ENCODE results near the gene DUSP23. TPM values are rescaled to one million over a fixed set of nuclear protein-coding genes. Genes with fewer than 3 reads are reported as not detected.
A peak's percentile ranks its signal among the peaks of the same experiment; 100 is the strongest.

Gene DUSP23
- total RNA-seq, 1 donor from 2014 or later, result 24.0 TPM

- Mint-ChIP-seq H3K4me3 (no peak overlapping the region), H3K4me1 (ENCODE audit: unreplicated experiment) (peaks cover 13% of the 10 kb centered on the region), H3K9me3 (no peaks in the 10 kb centered on the region), H3K36me3 (no peaks in the 10 kb centered on the region), H3K27ac (no peak overlapping the region), H3K27me3 (peaks cover 7% of the 10 kb centered on the region)
- no peak for DNase-seq (ENCODE audit: extremely low spot score, unreplicated experiment)
- TF ChIP-seq, protein P1, sequence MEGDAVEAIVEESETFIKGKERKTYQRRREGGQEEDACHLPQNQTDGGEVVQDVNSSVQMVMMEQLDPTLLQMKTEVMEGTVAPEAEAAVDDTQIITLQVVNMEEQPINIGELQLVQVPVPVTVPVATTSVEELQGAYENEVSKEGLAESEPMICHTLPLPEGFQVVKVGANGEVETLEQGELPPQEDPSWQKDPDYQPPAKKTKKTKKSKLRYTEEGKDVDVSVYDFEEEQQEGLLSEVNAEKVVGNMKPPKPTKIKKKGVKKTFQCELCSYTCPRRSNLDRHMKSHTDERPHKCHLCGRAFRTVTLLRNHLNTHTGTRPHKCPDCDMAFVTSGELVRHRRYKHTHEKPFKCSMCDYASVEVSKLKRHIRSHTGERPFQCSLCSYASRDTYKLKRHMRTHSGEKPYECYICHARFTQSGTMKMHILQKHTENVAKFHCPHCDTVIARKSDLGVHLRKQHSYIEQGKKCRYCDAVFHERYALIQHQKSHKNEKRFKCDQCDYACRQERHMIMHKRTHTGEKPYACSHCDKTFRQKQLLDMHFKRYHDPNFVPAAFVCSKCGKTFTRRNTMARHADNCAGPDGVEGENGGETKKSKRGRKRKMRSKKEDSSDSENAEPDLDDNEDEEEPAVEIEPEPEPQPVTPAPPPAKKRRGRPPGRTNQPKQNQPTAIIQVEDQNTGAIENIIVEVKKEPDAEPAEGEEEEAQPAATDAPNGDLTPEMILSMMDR (conservative IDR thresholded peaks at IDR 0.05), result no peak
Measured at GRCh38 chr1:159775716-159776115, 5.0 kb upstream of the DUSP23 start.

DNA sequence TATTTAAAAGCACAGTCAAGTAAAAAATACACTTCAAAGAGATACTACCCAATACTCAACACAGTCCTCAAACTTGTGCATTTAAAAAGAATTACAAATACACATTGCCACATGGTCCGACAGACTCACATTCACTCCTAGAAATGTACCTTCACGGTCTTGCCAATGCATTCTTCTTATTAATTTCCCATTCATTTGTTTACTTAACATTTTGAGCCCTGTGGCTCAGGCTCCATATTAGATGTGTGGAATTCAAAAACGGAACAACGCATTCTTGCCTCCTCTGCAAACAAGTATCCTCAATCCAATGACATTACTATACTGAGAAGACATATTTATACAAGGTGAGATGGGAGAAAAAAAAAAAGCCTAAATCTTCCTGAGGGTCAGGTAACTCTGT is 2.5 kb upstream of the DUSP23 start:
- Mint-ChIP-seq H3K36me3 (no peaks in the 10 kb centered on the region), H3K4me3 (no peak overlapping the region), H3K27ac (no peak overlapping the region), H3K4me1 (ENCODE audit: unreplicated experiment) (peaks cover 19% of the 10 kb centered on the region), H3K9me3 (no peaks in the 10 kb centered on the region), H3K27me3 (peaks cover 7% of the 10 kb centered on the region)
- no peak for DNase-seq (ENCODE audit: extremely low spot score, unreplicated experiment)
- TF ChIP-seq, protein P1 (conservative IDR thresholded peaks at IDR 0.05), result no peak

DNA sequence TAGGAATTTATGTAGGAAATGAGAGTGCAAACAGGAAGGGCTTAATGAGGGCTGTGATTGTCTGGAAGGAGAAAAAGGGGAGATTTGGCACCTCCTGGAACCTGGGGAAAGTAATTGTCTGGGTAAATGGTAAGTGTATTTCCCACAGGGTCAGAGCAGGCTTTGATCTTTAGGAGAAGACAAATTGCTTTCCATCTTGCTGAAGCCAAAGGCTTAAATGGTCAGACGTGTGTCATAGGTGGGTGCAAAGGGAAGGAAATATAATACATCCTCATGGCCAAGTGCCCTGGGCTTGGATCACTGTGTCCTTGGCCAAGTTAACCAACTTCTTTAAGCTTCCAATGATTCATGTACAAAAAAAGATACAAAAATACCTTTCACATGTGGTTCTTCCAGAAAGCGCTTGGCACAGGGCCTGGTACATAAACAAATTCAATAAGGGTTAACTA is 1.3 kb upstream of the DUSP23 start:
- Mint-ChIP-seq H3K4me3 (no peak overlapping the region), H3K27ac (no peak overlapping the region), H3K27me3 (peaks cover 7% of the 10 kb centered on the region), H3K9me3 (no peaks in the 10 kb centered on the region), H3K36me3 (no peaks in the 10 kb centered on the region), H3K4me1 (ENCODE audit: unreplicated experiment) (peaks cover 14% of the 10 kb centered on the region)
- TF ChIP-seq, protein P1 (conservative IDR thresholded peaks at IDR 0.05), result no peak
- DNase-seq (ENCODE audit: extremely low spot score, unreplicated experiment), result no peak

GRCh38 chr1:159781992-159782391 is 1.2 kb downstream of the DUSP23 start:
- peaks cover 14% of the 10 kb centered on the region for H3K4me1 Mint-ChIP-seq (ENCODE audit: unreplicated experiment)
- no peaks in the 10 kb centered on the region for H3K9me3 Mint-ChIP-seq
- H3K27ac Mint-ChIP-seq, result no peak overlapping the region
- peaks cover 7% of the 10 kb centered on the region for H3K27me3 Mint-ChIP-seq
- no peaks in the 10 kb centered on the region for H3K36me3 Mint-ChIP-seq
- H3K4me3 Mint-ChIP-seq, result peak overlapping the region; percentile 90
- no peak for DNase-seq (ENCODE audit: extremely low spot score, unreplicated experiment)
- TF ChIP-seq, protein P1 (conservative IDR thresholded peaks at IDR 0.05), result no peak

GRCh38 chr1:159783724-159784123 is 3.0 kb downstream of the DUSP23 start:
- Mint-ChIP-seq H3K4me3 (peak overlapping the region; percentile 28), H3K27me3 (no peaks in the 10 kb centered on the region), H3K36me3 (no peaks in the 10 kb centered on the region), H3K9me3 (no peaks in the 10 kb centered on the region), H3K4me1 (ENCODE audit: unreplicated experiment) (peaks cover 14% of the 10 kb centered on the region), H3K27ac (no peak overlapping the region)
- TF ChIP-seq, protein P1 (conservative IDR thresholded peaks at IDR 0.05), result no peak
- DNase-seq (ENCODE audit: extremely low spot score, unreplicated experiment), result no peak

DNA sequence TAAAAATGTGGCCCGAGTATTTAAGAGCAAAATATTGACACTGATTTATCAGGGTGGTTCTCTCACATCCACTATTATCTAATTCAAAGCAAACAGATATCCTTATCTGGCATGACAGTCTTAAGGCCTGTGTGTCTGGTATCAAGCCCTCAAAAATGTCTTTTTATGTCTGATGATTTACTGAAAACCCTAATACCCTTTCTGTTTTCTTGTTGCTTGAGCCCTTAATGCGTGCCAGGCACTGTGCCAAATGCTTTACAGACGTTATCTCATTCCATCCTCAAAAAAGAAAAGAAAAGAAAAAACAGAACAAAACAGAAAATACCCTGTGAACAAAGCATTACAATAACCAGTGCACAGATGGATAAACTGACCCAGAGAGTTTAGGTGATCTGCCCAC is 5.7 kb downstream of the DUSP23 start:
- Mint-ChIP-seq H3K4me3 (no peak overlapping the region), H3K36me3 (no peaks in the 10 kb centered on the region), H3K9me3 (no peaks in the 10 kb centered on the region), H3K27me3 (no peaks in the 10 kb centered on the region), H3K27ac (no peak overlapping the region), H3K4me1 (ENCODE audit: unreplicated experiment) (peaks cover 5% of the 10 kb centered on the region)
- no peak for DNase-seq (ENCODE audit: extremely low spot score, unreplicated experiment)
- TF ChIP-seq, protein P1 (conservative IDR thresholded peaks at IDR 0.05), result no peak

Measured in type B pancreatic cell (in vitro differentiated cells).